GM19328 (cell line): ENCODE results near the gene MAGEH1.
"Not testable (repeated sequence)": the region's sequence is repeated elsewhere in the genome, so short reads cannot be mapped to it uniquely, and the experiment has no call there.

Experiments used
- ATAC-seq: cut with Tn5 transposase; IDR thresholded peaks from one replicate; pipeline ENCODE4 v1.9.1; 2021; ENCODE audit warnings: mild to moderate bottlenecking, moderate library complexity; ENCODE audit not compliant: unreplicated experiment

The MAGEH1 gene, protein sequence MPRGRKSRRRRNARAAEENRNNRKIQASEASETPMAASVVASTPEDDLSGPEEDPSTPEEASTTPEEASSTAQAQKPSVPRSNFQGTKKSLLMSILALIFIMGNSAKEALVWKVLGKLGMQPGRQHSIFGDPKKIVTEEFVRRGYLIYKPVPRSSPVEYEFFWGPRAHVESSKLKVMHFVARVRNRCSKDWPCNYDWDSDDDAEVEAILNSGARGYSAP

DNA sequence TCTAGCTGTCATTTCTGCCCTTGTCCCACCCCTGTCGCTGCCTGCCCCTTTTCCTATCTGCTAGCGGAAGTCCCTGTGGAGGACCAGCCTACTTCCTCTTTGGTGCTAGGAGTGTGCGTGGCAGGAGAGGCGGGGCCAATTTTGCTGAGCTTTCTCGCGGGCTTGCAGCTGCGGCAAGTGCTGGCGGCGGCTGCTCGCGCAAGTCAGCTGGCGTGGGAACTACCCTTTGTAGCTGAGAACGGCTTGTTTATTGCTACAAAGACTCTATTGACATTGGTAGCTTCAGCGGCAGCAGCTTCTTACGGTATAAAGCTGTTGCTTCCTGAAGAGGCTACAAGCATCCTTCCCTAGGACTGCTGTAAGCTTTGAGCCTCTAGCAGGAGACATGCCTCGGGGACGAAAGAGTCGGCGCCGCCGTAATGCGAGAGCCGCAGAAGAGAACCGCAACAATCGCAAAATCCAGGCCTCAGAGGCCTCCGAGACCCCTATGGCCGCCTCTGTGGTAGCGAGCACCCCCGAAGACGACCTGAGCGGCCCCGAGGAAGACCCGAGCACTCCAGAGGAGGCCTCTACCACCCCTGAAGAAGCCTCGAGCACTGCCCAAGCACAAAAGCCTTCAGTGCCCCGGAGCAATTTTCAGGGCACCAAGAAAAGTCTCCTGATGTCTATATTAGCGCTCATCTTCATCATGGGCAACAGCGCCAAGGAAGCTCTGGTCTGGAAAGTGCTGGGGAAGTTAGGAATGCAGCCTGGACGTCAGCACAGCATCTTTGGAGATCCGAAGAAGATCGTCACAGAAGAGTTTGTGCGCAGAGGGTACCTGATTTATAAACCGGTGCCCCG lies at the start of gene MAGEH1:
MAGEH1 (plus strand) TSS at position 138 of the 843 bp plus-strand sequence; CDS start at position 386, 248 bp downstream.
- peak; percentile 93 for ATAC-seq

DNA sequence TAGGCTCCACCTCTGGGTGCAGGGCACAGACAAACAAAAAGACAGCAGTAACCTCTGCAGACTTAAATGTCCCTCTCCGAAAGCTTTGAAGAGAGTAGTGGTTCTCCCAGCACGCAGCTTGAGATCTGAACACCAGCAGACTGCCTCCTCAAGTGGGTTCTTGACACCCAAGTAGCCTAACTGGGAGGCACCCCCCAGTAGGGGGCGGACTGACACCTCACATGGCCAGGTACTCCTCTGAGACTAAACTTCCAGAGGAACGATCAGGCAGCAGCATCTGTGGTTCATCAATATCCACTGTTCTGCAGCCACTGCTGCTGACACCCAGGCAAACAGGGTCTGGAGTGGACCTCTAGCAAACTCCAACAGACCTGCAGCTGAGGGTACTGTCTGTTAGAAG lies 24.8 kb upstream of the MAGEH1 start:
- not testable (repeated sequence) for ATAC-seq

DNA sequence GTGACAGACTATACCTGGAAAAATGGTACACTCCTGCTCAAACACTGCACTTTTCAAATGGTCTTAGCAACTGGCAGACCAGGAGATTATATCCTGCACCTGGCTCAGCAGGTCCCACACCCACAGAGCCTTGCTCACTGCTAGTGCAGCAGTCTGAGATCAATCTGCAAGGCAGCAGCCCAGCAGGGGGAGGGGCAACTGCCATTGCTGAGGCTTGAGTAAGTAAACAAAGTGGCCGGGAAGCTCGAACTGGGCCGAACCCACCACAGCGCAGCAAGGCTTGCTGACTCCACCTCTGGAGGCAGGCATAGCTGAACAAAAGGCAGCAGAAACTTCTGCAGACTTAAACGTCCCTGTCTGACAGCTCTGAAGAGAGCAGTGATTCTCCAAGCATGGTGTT lies 8.5 kb upstream of the MAGEH1 start:
- ATAC-seq, result not testable (repeated sequence)

DNA sequence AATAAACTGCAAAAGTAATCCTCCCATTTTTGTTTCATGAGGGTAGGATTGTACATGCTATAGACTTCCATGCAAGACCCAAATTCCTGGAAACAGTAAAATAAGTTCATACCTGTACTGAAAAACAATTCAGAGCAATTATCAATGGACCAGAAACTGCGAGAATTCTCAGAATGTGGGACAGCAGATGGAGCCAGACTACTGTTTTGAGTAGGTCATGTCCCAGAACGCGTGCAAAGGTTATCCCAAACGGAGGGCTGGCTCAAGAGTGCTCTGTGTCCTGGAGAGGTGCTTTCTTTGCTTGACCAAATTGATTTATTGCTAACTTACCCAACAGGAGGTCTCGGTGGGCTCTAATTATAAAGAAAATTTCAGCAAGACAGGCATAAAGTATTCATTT lies 1.7 kb upstream of the MAGEH1 start:
- ATAC-seq, result no peak

DNA sequence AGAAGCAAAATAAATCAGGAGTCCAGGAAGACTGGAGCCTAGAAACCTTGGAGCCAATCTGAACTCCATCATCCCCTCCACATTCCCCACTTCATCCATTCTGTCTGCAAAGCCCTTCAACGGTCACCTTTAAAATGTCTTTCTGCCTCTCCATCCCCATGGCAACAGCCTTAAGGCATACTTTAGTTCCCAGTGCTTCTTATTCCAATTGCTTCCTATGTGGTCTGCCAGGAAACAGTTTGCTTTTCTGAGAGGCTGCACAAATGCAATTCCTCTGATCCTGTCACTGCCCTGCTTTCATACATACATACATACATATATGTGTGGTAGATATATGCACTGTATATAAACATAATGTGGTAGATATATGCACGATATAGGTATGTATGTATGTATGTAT lies 786 bp upstream of the MAGEH1 start:
- ATAC-seq, result no peak

DNA sequence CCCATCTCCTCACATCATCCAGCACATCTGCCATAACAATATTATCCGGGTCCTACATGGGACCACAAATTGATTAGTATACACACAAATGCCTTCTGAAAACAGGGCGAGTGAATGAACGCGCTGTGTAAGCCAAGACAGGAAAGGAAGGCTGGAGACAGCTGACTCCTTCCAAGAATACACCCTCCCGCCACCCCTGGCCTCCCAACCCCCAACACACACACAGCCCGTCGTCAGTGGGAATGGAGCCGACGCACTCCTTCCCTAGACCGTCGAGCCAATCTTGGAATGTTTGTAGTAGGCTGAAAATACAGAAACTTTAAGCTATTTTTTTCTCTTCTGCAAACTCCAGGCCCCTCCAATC lies 319 bp upstream of the MAGEH1 start:
- peak; percentile 22 for ATAC-seq

DNA sequence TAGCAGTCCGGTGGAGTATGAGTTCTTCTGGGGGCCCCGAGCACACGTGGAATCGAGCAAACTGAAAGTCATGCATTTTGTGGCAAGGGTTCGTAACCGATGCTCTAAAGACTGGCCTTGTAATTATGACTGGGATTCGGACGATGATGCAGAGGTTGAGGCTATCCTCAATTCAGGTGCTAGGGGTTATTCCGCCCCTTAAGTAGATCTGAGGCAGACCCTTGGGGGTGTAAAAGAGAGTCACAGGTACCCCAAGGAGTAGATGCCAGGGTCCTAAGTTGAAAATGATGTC lies 852 bp downstream of the MAGEH1 start:
- no peak for ATAC-seq

DNA sequence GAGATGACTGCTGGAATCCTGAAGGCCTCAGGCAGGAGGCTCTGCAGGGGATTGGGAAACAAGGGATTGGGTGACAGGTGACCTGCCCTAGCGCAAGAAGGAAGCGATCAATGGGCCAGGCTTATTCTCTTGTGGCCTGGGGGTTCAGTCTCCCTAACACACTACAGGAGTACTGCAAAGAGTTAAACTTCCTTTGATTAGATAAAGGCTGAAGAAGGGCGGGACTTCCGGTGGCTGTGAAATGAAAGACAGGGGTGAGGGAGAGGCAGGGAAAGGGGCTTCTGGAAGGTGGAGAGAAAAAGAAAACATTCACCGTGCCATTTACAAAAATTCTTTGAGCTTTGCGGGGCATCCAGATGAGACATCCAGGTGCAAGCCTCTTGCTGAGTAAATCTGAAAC lies 3.8 kb downstream of the MAGEH1 start:
- ATAC-seq, result not testable (repeated sequence)

DNA sequence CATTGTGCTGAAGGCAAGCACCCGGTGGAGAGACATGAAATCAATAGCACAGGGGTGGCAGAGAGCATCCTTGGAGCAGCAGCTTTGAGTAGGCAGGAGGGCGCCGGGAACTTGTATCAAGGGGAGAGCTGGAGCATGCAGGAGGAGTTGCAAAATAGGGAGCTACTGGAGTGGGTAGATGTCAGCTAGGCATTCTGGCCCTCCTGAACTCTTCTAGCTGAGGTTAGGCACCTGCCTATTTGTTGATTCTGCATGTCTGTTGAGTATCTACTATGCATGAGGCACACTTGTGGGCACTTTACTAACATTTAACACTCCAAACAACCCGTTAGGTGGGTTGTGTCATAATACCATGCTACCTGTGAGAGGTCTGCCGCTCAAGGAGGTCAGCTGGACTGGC lies 7.5 kb downstream of the MAGEH1 start:
- ATAC-seq, result not testable (repeated sequence)

DNA sequence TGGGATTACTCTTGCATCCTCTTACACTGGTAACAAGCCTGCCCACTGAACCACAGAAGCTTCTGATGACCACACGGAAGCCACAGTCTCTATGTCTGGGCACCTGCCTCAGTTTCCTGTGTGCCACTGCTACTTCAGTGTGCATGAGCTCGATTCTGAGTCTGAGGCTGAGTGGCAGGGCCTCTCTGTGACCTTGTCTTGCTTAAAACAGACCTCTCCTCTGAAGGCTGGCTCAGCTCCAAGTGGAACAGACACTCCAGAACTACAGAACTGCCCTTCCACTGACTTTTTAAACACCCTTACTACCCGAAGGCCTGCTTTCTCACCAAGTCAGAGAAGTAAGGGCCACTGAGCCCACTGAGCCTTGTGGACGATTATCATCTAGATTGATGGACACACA lies 8.0 kb downstream of the MAGEH1 start:
- not testable (repeated sequence) for ATAC-seq

DNA sequence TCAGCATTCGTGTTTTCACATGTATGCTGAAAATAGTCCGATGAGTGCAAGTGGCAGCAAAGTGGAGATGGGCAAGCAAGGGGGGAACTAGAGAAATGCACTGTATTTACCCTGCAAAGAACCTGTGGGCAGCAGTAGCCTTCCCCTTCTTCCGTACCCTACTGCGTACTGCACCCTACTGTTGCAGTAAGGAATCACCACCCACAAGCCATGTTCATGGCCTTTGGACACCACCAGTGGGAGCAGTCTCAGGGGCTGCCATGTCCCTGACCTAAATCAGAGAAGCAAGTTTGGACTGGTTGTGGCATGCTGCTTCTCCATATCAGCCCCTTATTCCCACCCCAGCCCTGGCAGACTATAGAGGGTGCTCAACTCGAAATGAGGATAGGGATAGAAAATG lies 12.1 kb downstream of the MAGEH1 start:
- not testable (repeated sequence) for ATAC-seq

DNA sequence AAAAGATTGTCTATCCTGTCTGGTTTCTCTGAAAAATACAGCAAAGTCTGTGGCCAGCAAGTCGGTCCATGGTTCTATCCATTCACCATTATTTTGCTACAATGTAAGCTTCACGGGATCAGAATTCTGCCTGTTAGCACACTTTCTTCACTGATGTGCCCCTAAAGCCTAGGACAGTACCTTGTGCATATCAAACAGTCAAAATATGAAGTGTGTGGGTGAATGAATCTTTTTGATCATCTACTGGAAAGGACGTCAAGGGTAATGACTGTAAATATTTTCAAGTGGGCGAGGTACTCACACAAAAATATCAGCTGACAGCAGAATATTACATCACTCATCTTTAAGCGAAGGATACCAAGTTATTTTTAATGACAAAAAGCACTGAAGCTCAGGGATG lies 13.2 kb downstream of the MAGEH1 start:
- ATAC-seq, result not testable (repeated sequence)

DNA sequence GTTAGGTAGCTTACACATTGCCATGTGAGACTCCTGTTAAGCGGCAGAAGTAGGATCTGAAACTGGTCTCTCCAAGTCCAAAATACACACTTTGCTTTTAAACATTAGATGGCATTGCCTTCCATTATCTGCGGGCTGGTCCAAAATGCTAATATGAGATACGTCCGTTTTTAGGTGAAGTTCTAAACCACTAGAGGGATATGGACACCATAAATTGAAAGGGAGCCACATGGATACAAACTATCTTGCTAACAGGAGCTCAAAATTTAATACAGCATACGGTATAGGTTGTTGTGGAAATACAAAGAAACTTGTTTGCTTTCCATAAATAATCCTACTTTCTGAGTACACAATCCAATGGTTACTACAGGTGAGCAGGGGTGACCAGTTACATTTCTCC lies 13.9 kb downstream of the MAGEH1 start:
- ATAC-seq, result not testable (repeated sequence)

DNA sequence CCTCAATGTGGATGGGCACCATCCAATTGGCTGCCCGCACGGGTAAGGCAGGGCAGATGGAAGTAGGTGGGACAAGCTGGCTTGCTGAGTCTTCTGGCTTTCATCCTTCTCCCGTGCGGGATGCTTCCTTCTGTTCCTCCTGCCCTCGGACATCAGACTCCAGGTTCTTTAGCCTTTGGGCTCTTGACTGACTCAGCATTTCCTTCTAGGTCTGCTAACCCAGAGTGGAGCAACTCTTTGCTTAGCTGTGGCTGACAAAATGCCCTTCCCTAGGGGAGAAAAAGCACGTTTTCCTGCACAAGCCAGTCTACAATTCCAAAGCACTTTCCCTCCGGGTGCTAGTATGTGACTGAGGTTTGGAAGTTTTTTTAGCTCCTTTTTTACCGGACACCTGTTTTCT lies 28.0 kb downstream of the MAGEH1 start:
- not testable (repeated sequence) for ATAC-seq

DNA sequence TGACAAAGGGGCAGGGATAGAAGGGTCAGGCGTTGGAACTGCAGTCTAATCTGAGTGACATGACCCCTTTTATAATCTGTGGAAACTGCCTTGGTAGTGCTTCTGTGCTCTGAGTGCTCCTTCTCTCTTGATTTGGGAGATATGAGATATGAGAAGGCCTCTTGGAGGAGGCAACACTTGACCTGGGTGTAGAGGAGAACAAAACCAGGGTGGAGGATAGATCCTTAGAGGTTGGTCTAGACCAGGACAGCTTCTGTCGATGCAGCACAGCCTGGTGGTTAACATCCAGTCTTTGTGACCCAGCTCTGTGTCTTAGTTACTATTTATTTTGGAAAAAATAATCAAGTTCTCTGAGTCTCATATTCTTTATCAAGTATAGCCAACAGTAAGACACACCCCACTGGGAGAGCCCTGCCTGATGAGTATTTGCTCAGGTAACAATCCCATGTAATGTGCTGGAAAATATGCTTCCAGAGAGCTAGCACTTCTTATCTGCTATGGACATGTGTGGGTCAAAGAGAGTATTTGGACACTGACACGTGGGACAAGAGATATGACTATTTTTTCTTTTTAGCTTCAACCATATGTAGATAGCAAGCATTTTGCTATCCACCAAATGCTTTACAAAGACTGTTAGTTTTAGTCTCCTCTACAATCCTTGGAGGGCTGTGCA lies 28.6 kb downstream of the MAGEH1 start:
- ATAC-seq, result no peak

DNA sequence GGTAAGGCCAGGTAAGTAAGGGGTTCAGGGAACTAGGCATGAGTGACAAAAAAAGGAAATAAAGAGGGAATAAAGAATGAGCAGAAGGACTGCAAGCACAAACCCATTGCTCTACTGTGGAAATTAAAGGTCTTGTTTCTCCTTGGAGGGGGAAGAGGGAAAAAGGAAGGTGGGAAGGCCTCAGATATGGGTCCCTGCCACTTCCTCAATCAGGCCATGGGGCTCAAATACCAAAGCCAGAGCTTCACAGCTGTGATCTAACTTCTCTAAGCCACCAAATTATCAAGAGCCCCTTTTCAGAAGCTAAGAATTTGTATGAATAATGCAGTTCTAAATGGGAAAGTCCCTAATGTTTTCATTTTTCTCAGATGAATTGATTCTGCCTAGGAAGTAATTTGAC lies 33.0 kb downstream of the MAGEH1 start:
- no peak for ATAC-seq

DNA sequence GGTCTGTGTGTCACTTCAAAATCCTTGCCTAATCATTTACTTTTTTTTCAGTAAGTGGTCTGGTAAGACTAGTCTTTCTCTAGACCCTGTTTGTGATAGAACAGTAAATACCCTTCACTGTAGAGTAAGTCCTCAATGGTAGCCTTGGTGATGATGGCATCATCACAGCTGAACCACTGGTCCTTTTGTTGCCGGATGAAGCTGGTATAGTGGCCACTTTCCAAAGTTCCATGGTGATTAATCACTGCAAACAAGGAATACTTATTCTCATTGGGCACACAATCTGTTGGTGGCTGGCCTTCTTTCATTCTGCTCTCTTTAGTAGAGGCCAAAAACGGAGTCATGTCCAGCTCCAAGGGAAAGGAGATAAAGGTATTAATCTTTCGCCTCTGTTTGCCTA lies 34.8 kb downstream of the MAGEH1 start:
- ATAC-seq, result no peak

DNA sequence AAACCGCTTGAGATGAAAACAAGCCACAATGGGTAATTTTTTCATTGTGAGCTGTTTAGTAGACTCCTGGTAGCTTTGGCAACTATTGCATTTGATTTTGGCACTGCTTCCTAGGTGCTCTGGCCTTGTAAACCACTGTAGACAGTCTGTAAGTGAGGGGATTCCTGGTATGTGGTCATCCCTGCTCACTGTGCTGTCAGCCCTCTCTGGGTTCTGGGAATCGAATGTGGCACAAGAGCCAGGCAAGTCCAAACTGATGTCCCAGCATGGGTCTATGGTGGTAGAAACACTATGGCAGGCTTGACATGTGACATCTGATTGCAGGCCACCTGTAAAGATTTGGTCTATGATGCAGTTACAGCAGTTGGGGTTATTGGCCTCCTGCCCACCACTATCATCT lies 35.2 kb downstream of the MAGEH1 start:
- ATAC-seq, result no peak

DNA sequence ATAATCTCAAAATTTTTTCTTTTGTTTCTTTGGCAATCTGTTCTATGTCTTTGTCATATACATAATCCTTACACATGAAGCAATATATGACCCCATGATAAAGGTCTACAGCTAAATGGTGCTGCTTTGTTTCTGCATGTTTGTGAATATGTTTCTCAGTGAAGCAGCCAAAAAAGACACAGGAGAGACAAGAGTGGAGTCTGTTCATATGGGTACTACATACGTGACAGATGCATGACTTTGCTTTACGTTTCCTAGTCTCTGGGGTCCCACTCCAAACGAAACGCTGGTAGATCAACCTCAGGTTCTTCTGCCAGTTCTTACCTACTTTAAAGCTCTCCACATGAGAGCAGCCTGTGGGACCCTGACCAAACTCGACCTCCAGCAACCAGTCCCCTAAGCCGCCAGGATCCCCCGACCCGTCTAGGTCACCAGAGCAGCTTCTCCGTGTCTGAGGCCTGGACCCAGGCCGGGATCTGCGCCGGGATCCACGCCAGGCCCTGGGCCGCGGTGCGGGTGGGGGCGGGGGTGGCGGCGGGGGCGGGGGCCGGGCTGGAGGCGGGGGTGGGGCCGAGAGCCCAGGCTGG lies 36.2 kb downstream of the MAGEH1 start:
- ATAC-seq, result no peak

DNA sequence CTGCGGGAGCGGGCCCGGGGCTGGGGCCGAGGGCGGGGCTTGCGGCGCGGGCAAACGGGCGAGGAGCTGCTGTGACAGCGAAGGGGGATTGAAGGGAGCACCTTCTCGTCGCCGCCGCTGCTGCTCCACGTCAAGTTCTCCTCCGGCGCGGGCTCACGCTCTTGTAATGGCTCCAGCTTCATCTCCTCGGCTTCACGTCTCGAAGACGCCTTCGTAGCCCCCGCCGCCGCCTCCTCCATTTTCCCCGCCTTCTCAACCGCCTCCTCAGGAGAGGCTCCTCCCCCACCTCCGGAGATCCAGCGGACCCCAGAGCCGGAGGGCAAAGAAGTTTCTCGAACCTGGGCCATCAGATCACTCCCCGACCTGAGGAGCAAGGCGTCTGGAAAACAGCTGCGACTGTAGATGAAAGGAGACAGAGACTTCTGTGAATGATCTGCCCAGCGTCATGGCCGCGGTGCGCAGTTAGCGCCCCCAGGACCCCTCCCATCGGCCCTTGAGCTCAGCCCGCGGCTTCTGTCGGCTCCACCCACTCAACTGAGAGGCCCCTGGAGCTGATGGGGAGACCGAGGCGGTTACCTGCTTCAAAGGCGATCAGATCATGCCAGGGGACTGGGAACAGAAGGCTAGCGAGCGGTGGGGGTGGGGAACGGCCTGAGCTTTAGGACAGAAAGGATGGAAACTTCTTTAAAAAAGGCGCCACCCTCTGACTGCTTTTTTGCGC lies 36.8 kb downstream of the MAGEH1 start:
- ATAC-seq, result peak; percentile 65
